SK-N-MC (cell line): ENCODE measurements around the gene TSFM.

Experiments used
- EZH2 ChIP-seq: fragments of 200-600 bp; sonication (generic); IDR thresholded peaks from one replicate; pipeline ENCODE4 v1.6.1; 2017; ENCODE audit warnings: antibody characterized with exemption
- FOXP2 ChIP-seq: optimal IDR thresholded peaks from 2 replicates; pipeline ENCODE3; 2011; ENCODE audit warnings: mild to moderate bottlenecking, moderate library complexity; ENCODE audit not compliant: insufficient read depth; ENCODE audit errors: extremely low read length, control extremely low read depth
- POLR2AphosphoS5 ChIP-seq: IDR thresholded peaks from 2 replicates; pipeline ENCODE4 v1.6.1; 2012; ENCODE audit warnings: mild to moderate bottlenecking, low read depth, low read length, borderline replicate concordance

GRCh38 chr12:57734591-57734990 lies 48.0 kb upstream of the TSFM start:
- TF ChIP-seq EZH2: no peak
- no peak for TF ChIP-seq POLR2AphosphoS5
- TF ChIP-seq FOXP2: no peak
